Measurements from ENCODE around the gene IQCH.

Gene IQCH

GRCh38 chr15:67463488-67463887 lies 208.9 kb downstream of the IQCH start:
- no peak overlapping the region for H3K4me3 ChIP-seq (ENCODE audit: low read depth, low read length)
- H2AFZ ChIP-seq (ENCODE audit: low read length, unreplicated experiment) = no peak overlapping the region
- no peak overlapping the region for H3K27ac ChIP-seq (ENCODE audit: low read depth, low read length)
- no peaks in the 10 kb centered on the region for H3K36me3 ChIP-seq (ENCODE audit: insufficient read depth, low read length)
- H3K27me3 ChIP-seq (ENCODE audit: insufficient read depth, low read length) = no peaks in the 10 kb centered on the region
- H3K79me2 ChIP-seq (ENCODE audit: control insufficient read depth, insufficient read depth, low read length, unreplicated experiment) = no peaks in the 10 kb centered on the region
- H3K4me1 ChIP-seq (ENCODE audit: control insufficient read depth, insufficient read depth, low read length, unreplicated experiment) = no peaks in the 10 kb centered on the region

DNA sequence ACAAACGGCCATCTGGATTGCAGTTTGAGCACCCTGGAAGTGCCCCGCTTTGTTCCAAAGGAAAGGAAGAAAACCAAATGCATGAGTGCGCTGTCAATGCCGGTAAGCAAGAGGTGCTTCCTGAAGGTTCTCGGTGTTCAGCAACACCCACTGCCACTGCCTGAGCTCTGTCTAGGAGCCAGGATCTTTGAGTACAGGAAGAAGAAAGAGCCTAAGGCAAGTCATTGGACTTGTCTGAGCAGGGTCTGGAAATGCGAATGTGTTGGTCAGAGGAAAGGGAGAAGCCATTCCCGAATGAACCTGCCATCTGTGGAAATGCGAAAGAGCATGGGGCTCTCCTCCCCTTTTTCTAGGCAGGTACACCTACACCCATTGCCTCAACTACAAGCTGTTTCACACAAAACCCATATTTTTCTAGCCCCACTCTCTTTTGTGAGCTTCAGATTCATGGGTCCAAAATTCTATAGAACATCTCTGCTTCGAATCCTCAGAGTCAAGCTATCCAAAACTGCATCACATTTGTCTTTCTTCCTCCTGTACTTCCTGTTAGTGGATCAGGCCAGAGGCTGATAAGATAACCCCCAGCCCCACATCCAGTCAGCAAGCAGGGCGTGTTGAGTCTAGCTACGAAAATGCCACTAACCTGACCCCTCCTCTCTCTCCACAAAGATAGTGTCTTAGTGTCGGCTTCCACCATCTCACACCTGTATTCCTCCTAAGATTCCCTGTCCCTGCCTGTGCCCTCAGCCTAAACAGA lies 210.8 kb downstream of the IQCH start:
- H3K27ac ChIP-seq (ENCODE audit: low read depth, low read length) = no peak overlapping the region
- no peaks in the 10 kb centered on the region for H3K27me3 ChIP-seq (ENCODE audit: insufficient read depth, low read length)
- no peak overlapping the region for H2AFZ ChIP-seq (ENCODE audit: low read length, unreplicated experiment)
- H3K4me3 ChIP-seq (ENCODE audit: low read depth, low read length) = no peak overlapping the region
- H3K79me2 ChIP-seq (ENCODE audit: control insufficient read depth, insufficient read depth, low read length, unreplicated experiment) = no peaks in the 10 kb centered on the region
- H3K36me3 ChIP-seq (ENCODE audit: insufficient read depth, low read length) = no peaks in the 10 kb centered on the region
- no peaks in the 10 kb centered on the region for H3K4me1 ChIP-seq (ENCODE audit: control insufficient read depth, insufficient read depth, low read length, unreplicated experiment)

- no peaks in the 10 kb centered on the region for H3K4me1 ChIP-seq (ENCODE audit: control insufficient read depth, insufficient read depth, low read length, unreplicated experiment)
- H3K36me3 ChIP-seq (ENCODE audit: insufficient read depth, low read length) = no peaks in the 10 kb centered on the region
- no peaks in the 10 kb centered on the region for H3K79me2 ChIP-seq (ENCODE audit: control insufficient read depth, insufficient read depth, low read length, unreplicated experiment)
- no peaks in the 10 kb centered on the region for H3K27me3 ChIP-seq (ENCODE audit: insufficient read depth, low read length)
- no peak overlapping the region for H3K4me3 ChIP-seq (ENCODE audit: low read depth, low read length)
- H2AFZ ChIP-seq (ENCODE audit: low read length, unreplicated experiment) = no peak overlapping the region
- no peak overlapping the region for H3K27ac ChIP-seq (ENCODE audit: low read depth, low read length)
Measured at GRCh38 chr15:67468416-67468815, 213.8 kb downstream of the IQCH start.

- H3K4me1 ChIP-seq (ENCODE audit: control insufficient read depth, insufficient read depth, low read length, unreplicated experiment) = no peaks in the 10 kb centered on the region
- H3K79me2 ChIP-seq (ENCODE audit: control insufficient read depth, insufficient read depth, low read length, unreplicated experiment) = no peaks in the 10 kb centered on the region
- no peak overlapping the region for H3K27ac ChIP-seq (ENCODE audit: low read depth, low read length)
- no peaks in the 10 kb centered on the region for H3K36me3 ChIP-seq (ENCODE audit: insufficient read depth, low read length)
- no peaks in the 10 kb centered on the region for H3K27me3 ChIP-seq (ENCODE audit: insufficient read depth, low read length)
- no peak overlapping the region for H3K4me3 ChIP-seq (ENCODE audit: low read depth, low read length)
- no peak overlapping the region for H2AFZ ChIP-seq (ENCODE audit: low read length, unreplicated experiment)
Measured at GRCh38 chr15:67469680-67470079, 215.1 kb downstream of the IQCH start.

GRCh38 chr15:67472957-67473356 lies 218.4 kb downstream of the IQCH start:
- Histone ChIP-seq H3K27ac (ENCODE audit: low read depth, low read length) (no peak overlapping the region), H3K36me3 (ENCODE audit: insufficient read depth, low read length) (no peaks in the 10 kb centered on the region), H2AFZ (ENCODE audit: low read length, unreplicated experiment) (no peak overlapping the region), H3K4me3 (ENCODE audit: low read depth, low read length) (no peak overlapping the region), H3K79me2 (ENCODE audit: control insufficient read depth, insufficient read depth, low read length, unreplicated experiment) (no peaks in the 10 kb centered on the region), H3K27me3 (ENCODE audit: insufficient read depth, low read length) (no peaks in the 10 kb centered on the region), H3K4me1 (ENCODE audit: control insufficient read depth, insufficient read depth, low read length, unreplicated experiment) (no peaks in the 10 kb centered on the region)

DNA sequence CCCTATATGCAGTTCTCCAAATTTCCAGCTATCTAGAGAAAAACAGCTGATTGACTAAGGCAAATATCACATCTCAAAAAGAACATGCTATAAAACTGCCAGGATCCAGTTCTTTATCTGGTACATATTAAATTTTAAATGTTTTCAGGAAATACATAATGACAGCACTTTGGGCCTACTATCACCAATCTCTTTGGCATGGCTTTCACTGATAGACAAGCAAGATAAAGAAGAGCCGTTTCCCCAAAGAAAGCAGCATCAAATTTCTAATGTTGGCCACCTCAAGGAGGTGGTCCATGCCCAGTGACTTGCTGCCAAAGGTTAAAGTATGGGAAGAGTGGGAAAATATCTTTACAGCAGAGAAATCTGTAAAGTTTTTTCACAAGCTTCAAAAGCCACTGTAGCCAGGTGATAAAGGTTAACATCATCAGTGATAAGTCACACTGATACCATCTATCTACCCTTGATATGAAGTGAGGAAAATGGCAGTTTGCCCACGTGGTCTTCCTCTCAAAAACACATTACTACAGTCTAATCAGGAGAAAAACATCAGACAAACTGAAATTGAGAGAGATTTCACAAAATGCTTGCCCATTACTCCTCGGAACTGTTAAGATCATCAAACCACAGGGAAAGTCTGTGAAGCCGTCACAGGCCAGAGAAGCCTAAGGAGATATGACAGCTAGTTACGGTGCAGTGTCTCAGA lies 220.0 kb downstream of the IQCH start:
- Histone ChIP-seq H3K4me1 (ENCODE audit: control insufficient read depth, insufficient read depth, low read length, unreplicated experiment) (peaks cover 7% of the 10 kb centered on the region), H2AFZ (ENCODE audit: low read length, unreplicated experiment) (no peak overlapping the region), H3K4me3 (ENCODE audit: low read depth, low read length) (no peak overlapping the region), H3K27ac (ENCODE audit: low read depth, low read length) (no peak overlapping the region), H3K36me3 (ENCODE audit: insufficient read depth, low read length) (no peaks in the 10 kb centered on the region), H3K79me2 (ENCODE audit: control insufficient read depth, insufficient read depth, low read length, unreplicated experiment) (no peaks in the 10 kb centered on the region), H3K27me3 (ENCODE audit: insufficient read depth, low read length) (no peaks in the 10 kb centered on the region)

GRCh38 chr15:67479781-67480505 lies 225.4 kb downstream of the IQCH start:
- Histone ChIP-seq H3K27me3 (ENCODE audit: insufficient read depth, low read length) (no peaks in the 10 kb centered on the region), H2AFZ (ENCODE audit: low read length, unreplicated experiment) (peak overlapping the region; percentile 67), H3K27ac (ENCODE audit: low read depth, low read length) (peak overlapping the region; percentile 55), H3K4me1 (ENCODE audit: control insufficient read depth, insufficient read depth, low read length, unreplicated experiment) (peaks cover 21% of the 10 kb centered on the region), H3K4me3 (ENCODE audit: low read depth, low read length) (peak overlapping the region; percentile 34; the same call in 1 of the 2 replicates), H3K79me2 (ENCODE audit: control insufficient read depth, insufficient read depth, low read length, unreplicated experiment) (no peaks in the 10 kb centered on the region), H3K36me3 (ENCODE audit: insufficient read depth, low read length) (no peaks in the 10 kb centered on the region)

GRCh38 chr15:67480741-67481140 lies 226.2 kb downstream of the IQCH start:
- H3K27ac ChIP-seq (ENCODE audit: low read depth, low read length) = no peak overlapping the region
- H3K27me3 ChIP-seq (ENCODE audit: insufficient read depth, low read length) = no peaks in the 10 kb centered on the region
- H2AFZ ChIP-seq (ENCODE audit: low read length, unreplicated experiment) = no peak overlapping the region
- H3K36me3 ChIP-seq (ENCODE audit: insufficient read depth, low read length) = no peaks in the 10 kb centered on the region
- H3K79me2 ChIP-seq (ENCODE audit: control insufficient read depth, insufficient read depth, low read length, unreplicated experiment) = no peaks in the 10 kb centered on the region
- H3K4me3 ChIP-seq (ENCODE audit: low read depth, low read length) = no peak overlapping the region
- H3K4me1 ChIP-seq (ENCODE audit: control insufficient read depth, insufficient read depth, low read length, unreplicated experiment) = peaks cover 21% of the 10 kb centered on the region

- Histone ChIP-seq H3K36me3 (ENCODE audit: insufficient read depth, low read length) (no peaks in the 10 kb centered on the region), H3K4me3 (ENCODE audit: low read depth, low read length) (no peak overlapping the region), H3K27me3 (ENCODE audit: insufficient read depth, low read length) (no peaks in the 10 kb centered on the region), H3K27ac (ENCODE audit: low read depth, low read length) (no peak overlapping the region), H2AFZ (ENCODE audit: low read length, unreplicated experiment) (no peak overlapping the region), H3K79me2 (ENCODE audit: control insufficient read depth, insufficient read depth, low read length, unreplicated experiment) (no peaks in the 10 kb centered on the region), H3K4me1 (ENCODE audit: control insufficient read depth, insufficient read depth, low read length, unreplicated experiment) (peaks cover 21% of the 10 kb centered on the region)
Measured at GRCh38 chr15:67481680-67482079, 227.1 kb downstream of the IQCH start.

DNA sequence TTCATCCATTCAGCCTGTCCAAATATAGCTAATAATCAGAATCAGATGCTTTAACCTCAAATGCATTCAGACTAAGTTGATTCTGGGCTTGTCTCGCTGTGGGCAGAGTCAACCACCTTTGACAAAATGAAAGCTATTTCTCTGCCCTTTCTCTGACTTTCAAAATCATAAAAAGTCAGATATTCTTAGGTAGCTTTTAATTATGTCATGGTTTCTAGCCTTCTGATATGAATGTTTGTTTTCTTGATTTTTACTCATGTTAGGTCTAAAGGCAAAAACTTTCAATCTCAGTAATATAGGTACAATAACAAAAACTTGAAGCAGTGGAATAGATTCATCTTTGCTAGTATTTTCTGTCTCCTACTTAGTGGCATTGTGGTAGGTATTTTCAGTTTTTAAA lies 241.0 kb downstream of the IQCH start:
- Histone ChIP-seq H3K36me3 (ENCODE audit: insufficient read depth, low read length) (no peaks in the 10 kb centered on the region), H3K4me3 (ENCODE audit: low read depth, low read length) (no peak overlapping the region), H3K4me1 (ENCODE audit: control insufficient read depth, insufficient read depth, low read length, unreplicated experiment) (no peaks in the 10 kb centered on the region), H3K27ac (ENCODE audit: low read depth, low read length) (no peak overlapping the region), H3K79me2 (ENCODE audit: control insufficient read depth, insufficient read depth, low read length, unreplicated experiment) (no peaks in the 10 kb centered on the region), H3K27me3 (ENCODE audit: insufficient read depth, low read length) (no peaks in the 10 kb centered on the region), H2AFZ (ENCODE audit: low read length, unreplicated experiment) (no peak overlapping the region)
